OCI-LY7 (cell line): ENCODE data around the gene CH25H. TPM values are rescaled to one million over a fixed set of nuclear protein-coding genes. Genes with fewer than 3 reads are reported as not detected.

Source experiments
- BruUV-seq: library from RNA; stranded (reverse); fragments of 400-500 nt; replicated peaks from 2 replicates; lab custom pipeline; 2021; lab: Mats Ljungman, UMichigan
- CTCF ChIA-PET: fragments of 300-600 bp; sonication (Branson Sonifier 250); formaldehyde crosslinking; loops from one replicate; lab custom pipeline; 2022; ENCODE audit warnings: antibody characterized with exemption; ENCODE audit not compliant: unreplicated experiment; lab: Charles Lee
- POLR2A ChIA-PET: fragments of 300-600 bp; sonication (Branson Sonifier 250); formaldehyde crosslinking; loops from one replicate; lab custom pipeline; 2022; ENCODE audit warnings: antibody characterized with exemption; lab: Charles Lee
- DNase-seq: peaks from one replicate; pipeline ENCODE4 v3.0.0-alpha.2; 2015; ENCODE audit warnings: low spot score
- H2AFZ ChIP-seq: fragments of 200-600 bp; sonication (generic), shearing (Covaris generic); 2 replicates; pipeline ENCODE4 v1.6.1; 2014; ENCODE audit warnings: mild to moderate bottlenecking, antibody characterized with exemption, low read length, moderate library complexity
- H3K27ac ChIP-seq: fragments of 200-600 bp; sonication (generic); 2 replicates; pipeline ENCODE4 v1.5.1; 2014; ENCODE audit warnings: mixed run types, low read depth, mild to moderate bottlenecking, moderate library complexity, low read length, inconsistent platforms; ENCODE audit not compliant: poor library complexity, severe bottlenecking
- H3K36me3 ChIP-seq: fragments of 200-600 bp; sonication (generic); 2 replicates; pipeline ENCODE4 v1.6.1; 2014; ENCODE audit warnings: mild to moderate bottlenecking, antibody characterized with exemption, low read length, moderate library complexity, mixed read lengths; ENCODE audit not compliant: insufficient read depth
- H3K4me1 ChIP-seq: fragments of 200-600 bp; sonication (generic); 2 replicates; pipeline ENCODE4 v1.5.1; 2014; ENCODE audit warnings: mild to moderate bottlenecking, low read length; ENCODE audit not compliant: insufficient read depth, poor library complexity, severe bottlenecking
- H3K4me2 ChIP-seq: fragments of 200-600 bp; sonication (generic); 2 replicates; pipeline ENCODE4 v1.6.1; 2014; ENCODE audit warnings: mild to moderate bottlenecking, low read length
- H3K4me3 ChIP-seq: fragments of 200-600 bp; sonication (generic); 2 replicates; pipeline ENCODE4 v1.5.1; 2014; ENCODE audit warnings: mild to moderate bottlenecking, low read depth, low read length; ENCODE audit not compliant: poor library complexity, severe bottlenecking
- H3K79me2 ChIP-seq: fragments of 200-600 bp; sonication (generic); 2 replicates; pipeline ENCODE4 v1.6.1; 2016; ENCODE audit warnings: low read depth, mild to moderate bottlenecking, low read length, moderate library complexity, mixed read lengths; ENCODE audit not compliant: insufficient read depth
- H3K9me2 ChIP-seq: fragments of 200-600 bp; sonication (generic); 2 replicates; pipeline ENCODE4 v1.6.1; 2016; ENCODE audit warnings: mild to moderate bottlenecking, low read length, mixed read lengths; ENCODE audit not compliant: insufficient read depth
- H3K9me3 ChIP-seq: fragments of 200-600 bp; sonication (generic); 2 replicates; pipeline ENCODE4 v1.6.1; 2014; ENCODE audit warnings: mild to moderate bottlenecking, mixed run types, low read length, mixed read lengths
- H4K20me1 ChIP-seq: fragments of 200-600 bp; sonication (generic); 2 replicates; pipeline ENCODE4 v1.6.1; 2014; ENCODE audit warnings: mild to moderate bottlenecking, antibody characterized with exemption, low read length, moderate library complexity, mixed read lengths; ENCODE audit not compliant: insufficient read depth
- EZH2phosphoT487 ChIP-seq: fragments of 200-600 bp; sonication (generic); IDR thresholded peaks from 2 replicates; pipeline ENCODE4 v1.6.1; 2018; ENCODE audit warnings: low read depth, borderline replicate concordance, mild to moderate bottlenecking, mixed run types, antibody characterized with exemption, low read length, moderate library complexity, mixed read lengths
- intact Hi-C: fragments of 100-400 bp; cut with micrococcal nuclease; formaldehyde crosslinking; loops from one replicate; pipeline ENCODE4 v1.10.0; 2022; ENCODE audit not compliant: unreplicated experiment
- total RNA-seq, 2 experiments: library from RNA; depleted of rRNA in 1 of 2; stranded (reverse); fragments of >200 nt in 1 of 2; shearing (Covaris generic) in 1 of 2; gene quantifications; 2 replicates each; pipeline ENCODE4 v1.2.3, GENCODE V29; 2014 to 2022
- TF ChIP-seq, protein P1 (sequence below): fragments of 200-600 bp; sonication (generic); conservative IDR thresholded peaks from 2 replicates; pipeline ENCODE4 v1.5.1; 2014; ENCODE audit warnings: mild to moderate bottlenecking, antibody characterized with exemption, low read length, moderate library complexity, mixed read lengths

CH25H gene
- total RNA-seq, 2 experiments from 2014 or later, result not detected

DNA sequence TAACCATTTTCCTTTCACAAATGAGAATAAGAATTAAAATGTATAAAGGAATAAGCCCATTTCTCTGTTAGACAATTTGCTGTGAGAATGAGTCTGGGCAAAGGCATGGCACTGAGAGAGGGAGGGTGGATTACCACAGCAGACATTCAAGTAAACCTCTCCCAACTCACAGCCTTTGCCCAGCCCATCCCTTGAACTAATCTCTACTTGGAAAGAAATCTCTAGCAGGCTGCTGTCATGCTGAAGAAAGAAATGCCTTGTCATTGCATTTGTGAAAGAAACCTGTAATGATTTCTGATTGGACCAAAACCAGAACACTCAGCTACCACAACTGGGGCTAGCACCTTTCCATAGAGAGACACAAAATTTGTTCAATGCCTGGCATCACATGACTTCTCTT is 39.2 kb downstream of the CH25H start:
- CTCF ChIA-PET, result no interaction called here
- H3K36me3 ChIP-seq, result no peaks in the 10 kb centered on the region
- DNase-seq, result no peak
- H3K79me2 ChIP-seq, result no peaks in the 10 kb centered on the region
- POLR2A ChIA-PET, result no interaction called here
- H4K20me1 ChIP-seq, result no peaks in the 10 kb centered on the region
- BruUV-seq, result no TSS peak
- TF ChIP-seq, protein P1, sequence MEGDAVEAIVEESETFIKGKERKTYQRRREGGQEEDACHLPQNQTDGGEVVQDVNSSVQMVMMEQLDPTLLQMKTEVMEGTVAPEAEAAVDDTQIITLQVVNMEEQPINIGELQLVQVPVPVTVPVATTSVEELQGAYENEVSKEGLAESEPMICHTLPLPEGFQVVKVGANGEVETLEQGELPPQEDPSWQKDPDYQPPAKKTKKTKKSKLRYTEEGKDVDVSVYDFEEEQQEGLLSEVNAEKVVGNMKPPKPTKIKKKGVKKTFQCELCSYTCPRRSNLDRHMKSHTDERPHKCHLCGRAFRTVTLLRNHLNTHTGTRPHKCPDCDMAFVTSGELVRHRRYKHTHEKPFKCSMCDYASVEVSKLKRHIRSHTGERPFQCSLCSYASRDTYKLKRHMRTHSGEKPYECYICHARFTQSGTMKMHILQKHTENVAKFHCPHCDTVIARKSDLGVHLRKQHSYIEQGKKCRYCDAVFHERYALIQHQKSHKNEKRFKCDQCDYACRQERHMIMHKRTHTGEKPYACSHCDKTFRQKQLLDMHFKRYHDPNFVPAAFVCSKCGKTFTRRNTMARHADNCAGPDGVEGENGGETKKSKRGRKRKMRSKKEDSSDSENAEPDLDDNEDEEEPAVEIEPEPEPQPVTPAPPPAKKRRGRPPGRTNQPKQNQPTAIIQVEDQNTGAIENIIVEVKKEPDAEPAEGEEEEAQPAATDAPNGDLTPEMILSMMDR, result no peak
- TF ChIP-seq EZH2phosphoT487, result no peak
- no peaks in the 10 kb centered on the region for H3K4me1 ChIP-seq
- no peak overlapping the region for H3K4me2 ChIP-seq
- H3K27ac ChIP-seq, result no peak overlapping the region
- H2AFZ ChIP-seq, result no peak overlapping the region
- intact Hi-C loops, result no loop called here
- no peaks in the 10 kb centered on the region for H3K9me3 ChIP-seq
- no peak overlapping the region for H3K4me3 ChIP-seq
- H3K9me2 ChIP-seq, result no peaks in the 10 kb centered on the region

DNA sequence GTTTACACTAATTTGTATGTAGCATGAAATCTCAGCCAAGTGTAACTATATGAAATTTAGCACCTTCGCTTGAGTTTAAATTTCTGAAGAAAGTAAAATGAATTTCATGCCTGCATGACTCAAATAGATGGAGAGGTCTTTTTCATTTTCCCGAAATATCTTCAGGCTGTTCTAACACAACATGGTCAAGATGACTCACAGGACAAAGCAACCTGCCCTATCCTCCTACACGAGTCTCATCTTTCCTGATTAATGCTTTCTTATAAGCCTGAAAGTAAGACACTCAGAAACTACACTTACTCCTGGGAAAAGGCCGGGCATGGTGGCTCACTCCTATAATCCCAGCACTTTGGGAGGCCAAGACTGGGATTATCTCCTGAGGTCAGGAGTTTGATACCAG is 41.2 kb downstream of the CH25H start:
- ChIA-PET CTCF (no interaction called here), POLR2A (interaction anchor here (0.7 kb wide), 1 partner anchor 141 kb away, joined by 3 read pairs; no protein-coding TSS in a partner anchor)
- no peaks in the 10 kb centered on the region for H3K79me2 ChIP-seq
- no peaks in the 10 kb centered on the region for H4K20me1 ChIP-seq
- no peak overlapping the region for H3K27ac ChIP-seq
- no peak for DNase-seq
- intact Hi-C loops, result no loop called here
- H3K4me1 ChIP-seq, result no peaks in the 10 kb centered on the region
- H3K4me3 ChIP-seq, result no peak overlapping the region
- no TSS peak for BruUV-seq
- H3K4me2 ChIP-seq, result no peak overlapping the region
- no peaks in the 10 kb centered on the region for H3K36me3 ChIP-seq
- no peak overlapping the region for H2AFZ ChIP-seq
- TF ChIP-seq, protein P1, result no peak
- TF ChIP-seq EZH2phosphoT487, result no peak
- H3K9me2 ChIP-seq, result no peaks in the 10 kb centered on the region
- no peaks in the 10 kb centered on the region for H3K9me3 ChIP-seq

DNA sequence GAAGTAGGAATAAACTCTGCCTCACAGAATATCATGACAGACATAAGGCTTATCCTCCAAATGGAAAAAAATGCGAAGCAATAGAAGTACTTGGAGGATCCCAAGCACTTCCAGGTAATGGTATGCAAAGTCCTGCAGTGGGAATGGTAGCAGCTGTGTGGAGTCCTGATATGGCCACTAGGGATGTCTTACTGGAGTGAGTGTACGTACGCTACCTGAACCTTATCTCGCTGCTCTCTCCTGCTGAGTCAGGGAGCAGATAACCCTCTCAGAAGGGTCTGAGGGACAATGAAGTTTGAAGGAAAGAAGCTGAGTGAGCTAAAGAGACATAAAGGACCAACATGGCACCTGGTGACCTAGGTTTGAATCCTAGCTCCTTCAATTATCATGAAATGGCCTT is 42.2 kb downstream of the CH25H start:
- ChIA-PET CTCF (no interaction called here), POLR2A (interaction anchor here (0.6 to 0.7 kb wide), 2 partner anchors 8 to 140 kb away, joined by 3 read pairs; no protein-coding TSS in a partner anchor)
- H3K36me3 ChIP-seq, result no peaks in the 10 kb centered on the region
- no peak overlapping the region for H3K4me3 ChIP-seq
- H4K20me1 ChIP-seq, result no peaks in the 10 kb centered on the region
- H3K9me2 ChIP-seq, result no peaks in the 10 kb centered on the region
- BruUV-seq, result no TSS peak
- no peaks in the 10 kb centered on the region for H3K79me2 ChIP-seq
- TF ChIP-seq, protein P1, result no peak
- no peak for TF ChIP-seq EZH2phosphoT487
- H2AFZ ChIP-seq, result no peak overlapping the region
- no peaks in the 10 kb centered on the region for H3K4me1 ChIP-seq
- no peak for DNase-seq
- intact Hi-C loops, result no loop called here
- H3K9me3 ChIP-seq, result no peaks in the 10 kb centered on the region
- no peak overlapping the region for H3K27ac ChIP-seq
- no peak overlapping the region for H3K4me2 ChIP-seq
